ENCODE measurements around the gene PRKCA.

DNA sequence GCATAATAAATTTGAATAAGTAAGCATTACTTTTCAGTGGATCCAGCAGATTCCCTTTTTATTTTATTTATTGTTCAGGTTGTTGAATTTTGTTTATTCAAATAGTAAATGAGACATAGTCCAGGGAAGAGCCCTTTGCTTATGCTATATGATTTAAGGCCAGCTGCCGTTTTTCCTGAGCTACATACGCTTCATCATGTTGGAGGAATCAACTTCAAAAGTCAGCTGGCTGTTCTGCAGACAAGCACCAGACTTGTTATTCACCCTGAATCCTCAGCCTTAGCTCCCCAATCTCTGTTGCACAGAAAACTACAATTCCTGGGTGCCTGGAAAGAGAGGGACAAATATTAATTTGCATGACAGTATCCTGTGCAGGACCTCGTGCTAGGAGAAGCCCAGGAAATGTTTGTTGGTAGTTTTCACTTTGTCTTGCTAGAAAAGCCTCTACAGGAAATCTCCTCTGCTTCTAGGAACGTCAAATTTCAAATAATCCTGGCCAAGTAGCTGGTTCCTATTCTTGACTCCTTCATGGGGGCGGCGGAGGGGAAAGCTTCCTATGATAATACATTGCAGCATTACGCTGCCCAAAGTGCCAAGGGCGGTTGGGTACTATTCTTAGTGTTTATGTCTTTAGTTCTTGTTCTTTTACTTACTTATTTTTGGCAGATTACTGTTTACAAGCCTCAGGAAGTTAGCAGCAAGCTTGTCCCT lies 101.6 kb downstream of the PRKCA start:
- TF ChIP-seq POLR2AphosphoS5 (IDR thresholded peaks at IDR 0.05; ENCODE audit: low read depth) (no peak), CTCF (IDR thresholded peaks at IDR 0.05; ENCODE audit: insufficient read depth, low read length) (no peak), GABPA (IDR thresholded peaks at IDR 0.05; ENCODE audit: low read depth) (no peak), REST (IDR thresholded peaks at IDR 0.05; ENCODE audit: insufficient replicate concordance, low read depth) (no peak), SPI1 (IDR thresholded peaks at IDR 0.05; ENCODE audit: borderline replicate concordance, low read depth) (no peak)

Measured in HL-60 (cell line).